Ishikawa (cell line): ENCODE data around the gene SUFU.

ENCODE experiments used
- CEBPB ChIP-seq: IDR thresholded peaks from 2 replicates; pipeline ENCODE4 v1.6.1; 2012
- CREB1 ChIP-seq: IDR thresholded peaks from 2 replicates; pipeline ENCODE4 v1.6.1; 2012; ENCODE audit warnings: low read depth
- EGR1 ChIP-seq: IDR thresholded peaks from 2 replicates; pipeline ENCODE4 v1.6.1; 2012
- EP300 ChIP-seq: IDR thresholded peaks from 2 replicates; pipeline ENCODE4 v1.6.1; 2012; ENCODE audit warnings: borderline replicate concordance
- FOXM1 ChIP-seq: IDR thresholded peaks from 2 replicates; pipeline ENCODE4 v1.6.1; 2012; ENCODE audit warnings: low read depth, borderline replicate concordance
- MAX ChIP-seq: IDR thresholded peaks from 2 replicates; pipeline ENCODE4 v1.6.1; 2012
- NFIC ChIP-seq: IDR thresholded peaks from 2 replicates; pipeline ENCODE4 v1.6.1; 2012
- RAD21 ChIP-seq: IDR thresholded peaks from 2 replicates; pipeline ENCODE4 v1.6.1; 2012; ENCODE audit warnings: low read depth
- REST ChIP-seq: IDR thresholded peaks from 2 replicates; pipeline ENCODE4 v1.6.1; 2012; ENCODE audit warnings: low read depth, mild to moderate bottlenecking
- TAF1 ChIP-seq: IDR thresholded peaks from 2 replicates; pipeline ENCODE4 v1.6.1; 2012; ENCODE audit warnings: low read depth, mild to moderate bottlenecking
- TCF12 ChIP-seq: IDR thresholded peaks from 2 replicates; pipeline ENCODE4 v1.6.1; 2012; ENCODE audit warnings: low read depth
- TEAD4 ChIP-seq: IDR thresholded peaks from 2 replicates; pipeline ENCODE4 v1.6.1; 2012
- USF1 ChIP-seq: IDR thresholded peaks from 2 replicates; pipeline ENCODE4 v1.6.1; 2012
- YY1 ChIP-seq: IDR thresholded peaks from 2 replicates; pipeline ENCODE4 v1.6.1; 2012; ENCODE audit warnings: low read depth
- ZBTB7A ChIP-seq: IDR thresholded peaks from 2 replicates; pipeline ENCODE4 v1.6.1; 2012; ENCODE audit warnings: low read depth

SUFU gene

GRCh38 chr10:102675666-102676533 lies 172.1 kb downstream of the SUFU start:
- TF ChIP-seq USF1 = no peak
- no peak for TF ChIP-seq MAX
- TF ChIP-seq TEAD4 = no peak
- TF ChIP-seq FOXM1 = no peak
- TF ChIP-seq CREB1 = no peak
- no peak for TF ChIP-seq CEBPB
- no peak for TF ChIP-seq TCF12
- no peak for TF ChIP-seq EP300
- TF ChIP-seq TAF1 = no peak
- TF ChIP-seq EGR1 = no peak
- TF ChIP-seq RAD21 = no peak
- no peak for TF ChIP-seq REST
- no peak for TF ChIP-seq ZBTB7A
- TF ChIP-seq NFIC = no peak
- no peak for TF ChIP-seq YY1

GRCh38 chr10:102676534-102677315 lies 173.0 kb downstream of the SUFU start:
- TF ChIP-seq REST (no peak), YY1 (no peak), ZBTB7A (no peak), USF1 (no peak), NFIC (no peak), CEBPB (no peak), TAF1 (no peak), FOXM1 (no peak), TEAD4 (no peak), CREB1 (no peak), EGR1 (no peak), MAX (no peak), RAD21 (no peak), EP300 (no peak), TCF12 (no peak)

- TF ChIP-seq EP300 (no peak), TAF1 (no peak), NFIC (no peak), YY1 (no peak), CREB1 (no peak), TEAD4 (no peak), FOXM1 (no peak), REST (no peak), USF1 (no peak), ZBTB7A (no peak)
Observed at GRCh38 chr10:102677331-102678067, 173.7 kb downstream of the SUFU start.
